Suppressor macrophage (primary cell): ENCODE results near the gene NMT1.
"Not testable (repeated sequence)": the region's sequence is repeated elsewhere in the genome, so short reads cannot be mapped to it uniquely, and the experiment has no call there.

Experiments
- DNase-seq, 4 experiments: peaks; one replicate each; pipeline ENCODE4 v3.0.0-alpha.2; 2020 to 2022

The NMT1 gene

GRCh38 chr17:45121055-45121454, 59.9 kb downstream of the NMT1 start:
- no peak for DNase-seq

- DNase-seq, result no peak
These were observed 62.1 kb downstream of the NMT1 start for GRCh38 chr17:45123076-45123770.

GRCh38 chr17:45123930-45124796, 63.0 kb downstream of the NMT1 start:
- peak; percentile 69 to 82 (median 76) for DNase-seq

- DNase-seq, result not testable (repeated sequence)
These were observed 63.6 kb downstream of the NMT1 start for GRCh38 chr17:45124797-45125122.

GRCh38 chr17:45125509-45125908, 64.4 kb downstream of the NMT1 start:
- no peak for DNase-seq

GRCh38 chr17:45127207-45127547, 66.1 kb downstream of the NMT1 start:
- DNase-seq, result no peak

- no peak for DNase-seq
These were observed 66.6 kb downstream of the NMT1 start for GRCh38 chr17:45127548-45128300.

- no peak for DNase-seq
These were observed 67.2 kb downstream of the NMT1 start for GRCh38 chr17:45128331-45128730.

GRCh38 chr17:45128989-45129388, 67.9 kb downstream of the NMT1 start:
- DNase-seq, result no peak

GRCh38 chr17:45129426-45129939, 68.4 kb downstream of the NMT1 start:
- DNase-seq, result no peak

GRCh38 chr17:45129940-45130680, 69.0 kb downstream of the NMT1 start:
- DNase-seq, result no peak

GRCh38 chr17:45130681-45131615, 69.8 kb downstream of the NMT1 start:
- DNase-seq, result no peak

GRCh38 chr17:45131616-45132319, 70.7 kb downstream of the NMT1 start:
- peak; percentile 34 to 76 (median 51) for DNase-seq

- DNase-seq, result no peak
These were observed 71.1 kb downstream of the NMT1 start, which contains the start of gene PLCD3 for GRCh38 chr17:45132320-45132571. TSS of gene PLCD3 (minus strand) at chr17:45132515. CDS start at chr17:45132410, 105 bp downstream.

- peak; percentile 77 to 90 (median 84) for DNase-seq
These were observed 71.7 kb downstream of the NMT1 start for GRCh38 chr17:45132572-45133463.

- peak; percentile 98 to 99 (median 98) for DNase-seq
These were observed 74.3 kb downstream of the NMT1 start, which contains the start of gene ACBD4 for GRCh38 chr17:45135192-45135977. TSS of gene ACBD4 (plus strand) at chr17:45135687. CDS start at chr17:45136145, 458 bp downstream.

- no peak for DNase-seq
These were observed 75.1 kb downstream of the NMT1 start for GRCh38 chr17:45135978-45136791.
